D721Med (cell line): ENCODE results near the gene RALA.

Source experiments
- DNase-seq: peaks from one replicate; pipeline ENCODE4 v3.0.0; 2011; ENCODE audit warnings: low spot score; ENCODE audit not compliant: insufficient read length
- FAIRE-seq: peaks from 2 replicates; lab custom pipeline; 2011; peaks lifted over from hg19 to GRCh38; lab: Jason Lieb, UNC
- CTCF ChIP-seq: IDR thresholded peaks from 2 replicates; pipeline ENCODE4 v1.5.1; 2012; ENCODE audit warnings: mild to moderate bottlenecking, control low read depth; ENCODE audit not compliant: insufficient read depth; ENCODE audit errors: missing control alignments

Gene RALA

GRCh38 chr7:39605087-39605486, 18.3 kb upstream of the RALA start:
- FAIRE-seq: no peak
- TF ChIP-seq CTCF: no peak
- DNase-seq: no peak

- DNase-seq (no peak), FAIRE-seq (no peak)
These were observed 17.0 kb upstream of the RALA start for GRCh38 chr7:39606352-39606751.

GRCh38 chr7:39606941-39607340, 16.4 kb upstream of the RALA start:
- no peak for DNase-seq
- no peak for TF ChIP-seq CTCF
- no peak for FAIRE-seq

More at GRCh38 chr7:39606352-39606751, 17.0 kb upstream of the RALA start:
- no peak for TF ChIP-seq CTCF

GRCh38 chr7:39607865-39608264, 15.5 kb upstream of the RALA start:
- TF ChIP-seq CTCF: no peak
- no peak for DNase-seq
- no peak for FAIRE-seq

GRCh38 chr7:39608278-39608677, 15.1 kb upstream of the RALA start:
- FAIRE-seq (no peak), DNase-seq (no peak)
- TF ChIP-seq CTCF: no peak

GRCh38 chr7:39609113-39609934, 14.0 kb upstream of the RALA start:
- TF ChIP-seq CTCF: no peak
- FAIRE-seq (no peak), DNase-seq (no peak)

- no peak for TF ChIP-seq CTCF
- DNase-seq: no peak
- no peak for FAIRE-seq
These were observed 13.5 kb upstream of the RALA start for GRCh38 chr7:39609935-39610263.
